ENCODE results near the gene LRRC1. TPM values are rescaled to one million over a fixed set of nuclear protein-coding genes. Genes with fewer than 3 reads are reported as not detected.

LRRC1 gene
- total and polyA plus RNA-seq, 2 of the 13 experiments (the other 11 are each of a cell fraction or from before 2014, with no cell fraction given) = 15.6 to 27.7 TPM

GRCh38 chr6:53793318-53794136, 1.3 kb upstream of the LRRC1 start (continued):
- no peak for TF ChIP-seq ZBED4 (CRISPR knock-in tag; IDR thresholded peaks at IDR 0.05; ENCODE audit: borderline replicate concordance)
- peak; percentile 97 for TF ChIP-seq PRDM15 (CRISPR knock-in tag; IDR thresholded peaks at IDR 0.05)
- TF ChIP-seq KLF9 (CRISPR knock-in tag; IDR thresholded peaks at IDR 0.05; ENCODE audit: low read depth) = no peak
- peak; percentile 31; the same call in 1 of the 3 replicates for TF ChIP-seq MXI1 (IDR thresholded peaks at IDR 0.05; ENCODE audit: borderline replicate concordance, low read depth, low read length)
- TF ChIP-seq ZFP90 (CRISPR knock-in tag; IDR thresholded peaks at IDR 0.05; ENCODE audit: borderline replicate concordance) = 0 out of 2 replicates have a peak, but pooled peaks have one; percentile 21
- TF ChIP-seq ZSCAN29 (CRISPR knock-in tag; conservative IDR thresholded peaks at IDR 0.05) = 0 out of 2 replicates have a peak, but pooled peaks have one; percentile 1
- 0 out of 2 replicates have a peak, but pooled peaks have one; percentile 31 for TF ChIP-seq ZNF317 (CRISPR knock-in tag; IDR thresholded peaks at IDR 0.05)
- peak; percentile 94 for TF ChIP-seq NCOR1 (IDR thresholded peaks at IDR 0.05; ENCODE audit: borderline replicate concordance, low read length)
- no peak for TF ChIP-seq MYNN (CRISPR knock-in tag; IDR thresholded peaks at IDR 0.05; ENCODE audit: low read depth)
- TF ChIP-seq ZBTB46 (CRISPR knock-in tag; IDR thresholded peaks at IDR 0.05; ENCODE audit: borderline replicate concordance) = no peak
- TF ChIP-seq NFAT5 (CRISPR knock-in tag; IDR thresholded peaks at IDR 0.05) = no peak
- TF ChIP-seq ERF (CRISPR knock-in tag; IDR thresholded peaks at IDR 0.05) = peak; percentile 50; the same call in 1 of the 2 replicates

All from HepG2 (cell line).